IMR-90 (cell line): ENCODE data around the gene TEX2. TPM values are rescaled to one million over a fixed set of nuclear protein-coding genes. Genes with fewer than 3 reads are reported as not detected.

Experiments used
- ATAC-seq: fragments of 200-7000 bp; cut with Tn5 transposase; 2 replicates; pipeline ENCODE4 v1.9.1; 2020; ENCODE audit warnings: low read depth, mild to moderate bottlenecking, moderate library complexity
- BruUV-seq: library from RNA; stranded (reverse); fragments of 400-500 nt; replicated peaks from 2 replicates; lab custom pipeline; 2021; lab: Mats Ljungman, UMichigan
- CTCF ChIA-PET: fragments of 300-600 bp; formaldehyde crosslinking; extraction: SDS; loops from one replicate; lab custom pipeline; 2021; ENCODE audit warnings: antibody characterized with exemption; lab: Yijun Ruan, JAX
- POLR2A ChIA-PET: fragments of 300-600 bp; sonication (Branson Sonifier 250); formaldehyde crosslinking; loops from one replicate; lab custom pipeline; 2022; ENCODE audit warnings: antibody characterized with exemption; ENCODE audit not compliant: unreplicated experiment; lab: Charles Lee
- DNase-seq: peaks from one replicate; pipeline ENCODE4 v3.0.0; 2013
- H2AFZ ChIP-seq: replicated peaks from 2 replicates; pipeline ENCODE3; 2013; ENCODE audit warnings: low read length, mild to moderate bottlenecking; ENCODE audit not compliant: poor library complexity
- H2AK5ac ChIP-seq: 2 replicates; pipeline ENCODE4 v1.6.1; 2013; ENCODE audit warnings: low read depth, low read length, inconsistent platforms
- H2AK9ac ChIP-seq: replicated peaks from 2 replicates; pipeline ENCODE3; 2013; ENCODE audit warnings: mild to moderate bottlenecking, low read depth, low read length, moderate library complexity; ENCODE audit not compliant: poor library complexity
- H2BK120ac ChIP-seq: 2 replicates; pipeline ENCODE4 v1.6.1; 2013; ENCODE audit warnings: low read depth, low read length, inconsistent platforms
- H2BK15ac ChIP-seq: 3 replicates; pipeline ENCODE4 v1.6.1; 2013; ENCODE audit warnings: low read depth, low read length, inconsistent platforms
- H2BK20ac ChIP-seq: 2 replicates; pipeline ENCODE4 v1.6.1; 2013; ENCODE audit warnings: low read depth, mild to moderate bottlenecking, inconsistent platforms, low read length, moderate library complexity
- H2BK5ac ChIP-seq: 2 replicates; pipeline ENCODE4 v1.6.1; 2013; ENCODE audit warnings: mild to moderate bottlenecking, low read depth, low read length, inconsistent platforms; ENCODE audit not compliant: poor library complexity, severe bottlenecking
- H3K14ac ChIP-seq: replicated peaks from 2 replicates; pipeline ENCODE4 v1.6.1; 2013; ENCODE audit warnings: low read depth, low read length, inconsistent platforms
- H3K18ac ChIP-seq: 2 replicates; pipeline ENCODE4 v1.6.1; 2013; ENCODE audit warnings: low read depth, low read length, control low read depth
- H3K23ac ChIP-seq: 2 replicates; pipeline ENCODE4 v1.6.1; 2013; ENCODE audit warnings: low read depth, low read length, inconsistent platforms
- H3K27ac ChIP-seq: 2 replicates; pipeline ENCODE4 v1.5.1; 2013; ENCODE audit warnings: mild to moderate bottlenecking, control low read depth, low read length; ENCODE audit not compliant: insufficient read depth
- H3K27me3 ChIP-seq: 2 replicates; pipeline ENCODE4 v1.6.1; 2013; ENCODE audit warnings: low read length; ENCODE audit not compliant: control insufficient read depth, insufficient read depth
- H3K36me3 ChIP-seq: 2 replicates; pipeline ENCODE4 v1.6.1; 2013; ENCODE audit warnings: low read length, mixed read lengths; ENCODE audit not compliant: control insufficient read depth, insufficient read depth
- H3K4ac ChIP-seq: 2 replicates; pipeline ENCODE4 v1.6.1; 2013; ENCODE audit warnings: low read depth, low read length, inconsistent platforms
- H3K4me1 ChIP-seq: 2 replicates; pipeline ENCODE4 v1.6.1; 2013; ENCODE audit warnings: low read length, mixed read lengths; ENCODE audit not compliant: control insufficient read depth, insufficient read depth
- H3K4me2 ChIP-seq: 2 replicates; pipeline ENCODE4 v1.6.1; 2013; ENCODE audit warnings: low read depth, mild to moderate bottlenecking, control low read depth, low read length, moderate library complexity
- H3K4me3 ChIP-seq: 2 replicates; pipeline ENCODE4 v1.5.1; 2013; ENCODE audit warnings: low read depth, mild to moderate bottlenecking, control low read depth, low read length, moderate library complexity; ENCODE audit not compliant: insufficient read depth
- H3K56ac ChIP-seq: 2 replicates; pipeline ENCODE4 v1.6.1; 2013; ENCODE audit warnings: low read length, inconsistent platforms; ENCODE audit not compliant: insufficient read depth; ENCODE audit errors: extremely low read depth
- H3K79me1 ChIP-seq, 2 experiments: 2 replicates each; pipeline ENCODE4 v1.6.1; 2013; ENCODE audit warnings: low read length in 2 of 2, inconsistent platforms in 1 of 2, low read depth in 1 of 2
- H3K9ac ChIP-seq: 2 replicates; pipeline ENCODE4 v1.6.1; 2013; ENCODE audit warnings: low read depth, low read length, control low read depth
- H3K9me1 ChIP-seq: 2 replicates; pipeline ENCODE4 v1.6.1; 2013; ENCODE audit warnings: low read length, inconsistent platforms; ENCODE audit not compliant: insufficient read depth
- H3K9me3 ChIP-seq: 2 replicates; pipeline ENCODE4 v1.6.1; 2013; ENCODE audit warnings: low read length; ENCODE audit not compliant: control insufficient read depth, insufficient read depth
- H4K20me1 ChIP-seq: 2 replicates; pipeline ENCODE4 v1.6.1; 2013; ENCODE audit warnings: low read length, inconsistent platforms; ENCODE audit not compliant: insufficient read depth
- H4K5ac ChIP-seq: 2 replicates; pipeline ENCODE4 v1.6.1; 2013; ENCODE audit warnings: mild to moderate bottlenecking, low read depth, low read length, control low read depth
- H4K8ac ChIP-seq, 2 experiments: 2 replicates each; pipeline ENCODE4 v1.6.1; 2013; ENCODE audit warnings: low read depth in 2 of 2, low read length in 2 of 2, control low read depth in 1 of 2, inconsistent platforms in 1 of 2
- H4K91ac ChIP-seq: 2 replicates; pipeline ENCODE4 v1.6.1; 2013; ENCODE audit warnings: low read depth, low read length, inconsistent platforms; ENCODE audit not compliant: insufficient read depth
- BHLHE40 ChIP-seq: fragments of 150-350 bp; IDR thresholded peaks from 2 replicates; pipeline ENCODE4 v1.6.1; 2016; ENCODE audit warnings: mild to moderate bottlenecking, low read depth, low read length
- CHD1 ChIP-seq: IDR thresholded peaks from 2 replicates; pipeline ENCODE4 v1.6.1; 2012; ENCODE audit warnings: low read depth, low read length, improper control_type of control experiment
- CTCF ChIP-seq: conservative IDR thresholded peaks from 2 replicates; pipeline ENCODE4 v1.5.1; 2012; ENCODE audit warnings: mild to moderate bottlenecking, low read depth, low read length, improper control_type of control experiment
- ELK1 ChIP-seq: fragments of 150-350 bp; IDR thresholded peaks from 2 replicates; pipeline ENCODE4 v1.6.1; 2016; ENCODE audit warnings: low read depth, mild to moderate bottlenecking, low read length, moderate library complexity, borderline replicate concordance
- FOS ChIP-seq: fragments of 150-350 bp; IDR thresholded peaks from 2 replicates; pipeline ENCODE4 v1.6.1; 2016; ENCODE audit warnings: low read depth, low read length
- MAFK ChIP-seq: IDR thresholded peaks from 2 replicates; pipeline ENCODE4 v1.6.1; 2012; ENCODE audit warnings: low read depth, low read length, improper control_type of control experiment
- MAZ ChIP-seq: IDR thresholded peaks from 2 replicates; pipeline ENCODE4 v1.6.1; 2012; ENCODE audit warnings: low read depth, mild to moderate bottlenecking, low read length, improper control_type of control experiment, moderate library complexity, borderline replicate concordance
- MXI1 ChIP-seq: IDR thresholded peaks from 2 replicates; pipeline ENCODE4 v1.6.1; 2012; ENCODE audit warnings: low read depth, mild to moderate bottlenecking, low read length, moderate library complexity, borderline replicate concordance
- POLR2A ChIP-seq: IDR thresholded peaks from 2 replicates; pipeline ENCODE4 v1.6.1; 2012; ENCODE audit warnings: mild to moderate bottlenecking, low read depth, low read length
- RAD21 ChIP-seq: IDR thresholded peaks from 2 replicates; pipeline ENCODE4 v1.6.1; 2012; ENCODE audit warnings: low read length, improper control_type of control experiment
- RCOR1 ChIP-seq: IDR thresholded peaks from 2 replicates; pipeline ENCODE4 v1.6.1; 2012; ENCODE audit warnings: mild to moderate bottlenecking, low read length, improper control_type of control experiment; ENCODE audit not compliant: insufficient replicate concordance
- RFX5 ChIP-seq: IDR thresholded peaks from 2 replicates; pipeline ENCODE4 v1.8.0; 2012; ENCODE audit warnings: low read depth, mild to moderate bottlenecking, low read length, moderate library complexity
- SMC3 ChIP-seq: fragments of 150-350 bp; IDR thresholded peaks from 2 replicates; pipeline ENCODE4 v1.6.1; 2016; ENCODE audit warnings: low read depth, mild to moderate bottlenecking, antibody characterized with exemption, low read length, moderate library complexity
- USF2 ChIP-seq: fragments of 150-350 bp; IDR thresholded peaks from 2 replicates; pipeline ENCODE4 v1.6.1; 2017; ENCODE audit warnings: mild to moderate bottlenecking, antibody characterized with exemption, low read length, low read depth
- WGBS, 2 experiments: methylation state at CpG; one replicate each; pipeline versions ENCODE4 v1.1.5 to v1.1.7; 2013; ENCODE audit warnings: missing lambda C conversion rate in 2 of 2; ENCODE audit not compliant: insufficient read length in 1 of 2; ENCODE audit errors: extremely low coverage in 2 of 2; 5-methylcytosine and 5-hydroxymethylcytosine counted together
- dilution Hi-C: fragments of 300-500 bp; cut with HindIII; formaldehyde crosslinking; loops from one replicate; pipeline ENCODE4 v1.14.3; 2018; ENCODE audit warnings: low sequenced_read_pairs; ENCODE audit not compliant: unreplicated experiment
- in situ Hi-C: fragments of 300-500 bp; cut with MboI; formaldehyde crosslinking; loops from 3 replicates; pipeline ENCODE4 v1.14.3; 2019; ENCODE audit warnings: low sequenced_read_pairs, inconsistent platforms, mixed read lengths
- intact Hi-C: fragments of 100-400 bp; cut with micrococcal nuclease; formaldehyde crosslinking; loops from 2 replicates; pipeline ENCODE4 v1.10.0; 2022
- polyA plus RNA-seq, 3 experiments: library from polyadenylated mRNA; depleted of rRNA; stranded (reverse); fragments of >200 nt; gene quantifications; 2 replicates each; pipeline ENCODE4 v1.2.3, GENCODE V29; 2012; ENCODE audit warnings: low replicate concordance in 1 of 3
- total RNA-seq: library from RNA; depleted of rRNA; stranded (reverse); fragments of >200 nt; gene quantifications from 2 replicates; pipeline ENCODE4 v1.2.3, GENCODE V29; 2012

TEX2 gene
- total and polyA plus RNA-seq, 2 of the 4 experiments (the other 2 are of a cell fraction), result 18.2 to 21.9 TPM

- Histone ChIP-seq H2AFZ (no peak overlapping the region), H3K18ac (no peak overlapping the region; the same call in 1 of the 2 replicates), H3K9ac (no peak overlapping the region), H2BK15ac (peak overlapping the region; percentile 45; the same call in 1 of the 3 replicates), H3K56ac (no peak overlapping the region), H2BK20ac (0 out of 2 replicates have a peak overlapping the region, but pooled peaks have one; percentile 36), H2AK5ac (peak overlapping the region; percentile 24; the same call in 1 of the 2 replicates), H3K79me1 (peaks cover 33 to 68% of the 10 kb centered on the region in 2 experiments), H2AK9ac (peak overlapping the region; percentile 6), H4K5ac (peak overlapping the region; percentile 65; the same call in 1 of the 2 replicates), H4K91ac (no peak overlapping the region), H3K9me3 (no peaks in the 10 kb centered on the region), H3K4me1 (peaks cover 36% of the 10 kb centered on the region), H3K27ac (no peak overlapping the region), H4K20me1 (no peaks in the 10 kb centered on the region; the same call in 1 of the 2 replicates), H3K23ac (peak overlapping the region; percentile 35; the same call in 1 of the 2 replicates), H3K27me3 (no peaks in the 10 kb centered on the region), H3K14ac (no peak overlapping the region), H3K36me3 (peaks cover 8% of the 10 kb centered on the region; the same call in 1 of the 2 replicates), H3K4me3 (no peak overlapping the region), H2BK5ac (peak overlapping the region; percentile 12), H3K4ac (no peak overlapping the region), H3K4me2 (no peak overlapping the region), H2BK120ac (peak overlapping the region; percentile 40), H3K9me1 (peaks cover 25% of the 10 kb centered on the region), H4K8ac (peak overlapping the region in 1 of 2 experiments; percentile 42; a peak in 1 of 4 replicates)
- POLR2A ChIA-PET, result no interaction called here
- CTCF ChIA-PET, result no interaction called here
- dilution Hi-C loops, result no loop called here
- BruUV-seq, result no TSS peak
- in situ Hi-C loops, result no loop called here
- ATAC-seq, result no peak
- DNase-seq, result no peak
- intact Hi-C loops, result no loop called here
- 94% methylated on average over 7 of the region's 14 CpGs; no CpG with 5 or more reads in 1 of the 2 experiments for WGBS, 2 experiments
- TF ChIP-seq MAZ, result no peak
- no peak for TF ChIP-seq RAD21
- no peak for TF ChIP-seq MAFK
- TF ChIP-seq USF2, result no peak
- TF ChIP-seq RFX5, result no peak
- no peak for TF ChIP-seq RCOR1
- TF ChIP-seq CTCF, result no peak
- no peak for TF ChIP-seq ELK1
- TF ChIP-seq FOS, result no peak
- no peak for TF ChIP-seq BHLHE40
- no peak for TF ChIP-seq CHD1
- TF ChIP-seq MXI1, result no peak
- TF ChIP-seq SMC3, result no peak
- no peak for TF ChIP-seq POLR2A
Observed at GRCh38 chr17:64213995-64214811, 48.9 kb downstream of the TEX2 start.
